Activated CD4-positive, alpha-beta T cell treated with anti-CD3 and anti-CD28 coated beads, Interleukin-2, Interleukin-4, amounts not matched to agents 100 ng/mL and 50 ng/mL, durations not matched to agents 16 hours and 8 hours (primary cell): ENCODE data around the gene SPAG6.
A peak's percentile ranks its signal among the peaks of the same experiment; 100 is the strongest.

Experiments
- DNase-seq: peaks from one replicate; pipeline ENCODE4 v3.0.0-alpha.2; 2020; ENCODE audit warnings: low spot score

Gene SPAG6

DNA sequence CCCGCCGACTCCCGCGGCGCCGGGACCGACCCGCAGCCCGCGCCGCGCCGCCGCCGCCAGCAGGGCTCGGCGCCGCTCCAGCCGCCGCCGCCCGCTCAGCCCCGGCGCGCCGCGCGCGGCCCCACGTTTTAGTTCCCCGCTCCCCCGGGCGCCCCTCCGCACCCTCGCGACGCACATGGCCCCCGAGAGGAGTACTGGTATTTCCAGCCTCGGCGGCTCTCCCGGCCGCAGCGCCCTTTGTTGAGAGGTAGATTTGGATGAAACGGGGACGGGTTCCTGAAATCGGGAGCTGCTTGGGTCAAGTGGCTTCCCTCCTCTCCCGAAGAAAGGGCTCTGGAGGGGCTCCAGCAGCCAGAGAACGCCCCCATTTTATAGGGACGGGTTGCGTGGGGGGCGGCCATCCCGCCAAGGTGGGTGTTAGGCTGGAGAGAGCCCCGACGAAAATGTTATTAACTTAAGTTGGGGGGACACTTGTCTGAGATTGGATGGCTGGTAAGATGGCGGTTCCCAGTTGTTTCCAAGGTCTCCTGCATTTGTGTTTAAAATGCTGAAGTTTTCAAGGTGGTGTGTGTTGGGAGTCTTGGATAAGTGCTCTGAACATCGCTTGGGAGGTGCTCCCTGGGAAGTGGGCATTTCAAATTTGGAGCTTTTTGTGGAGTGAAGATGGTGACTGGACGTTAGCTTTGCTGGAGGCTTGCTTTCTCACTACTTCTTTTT lies 23.2 kb upstream of the SPAG6 start:
- DNase-seq: no peak

DNA sequence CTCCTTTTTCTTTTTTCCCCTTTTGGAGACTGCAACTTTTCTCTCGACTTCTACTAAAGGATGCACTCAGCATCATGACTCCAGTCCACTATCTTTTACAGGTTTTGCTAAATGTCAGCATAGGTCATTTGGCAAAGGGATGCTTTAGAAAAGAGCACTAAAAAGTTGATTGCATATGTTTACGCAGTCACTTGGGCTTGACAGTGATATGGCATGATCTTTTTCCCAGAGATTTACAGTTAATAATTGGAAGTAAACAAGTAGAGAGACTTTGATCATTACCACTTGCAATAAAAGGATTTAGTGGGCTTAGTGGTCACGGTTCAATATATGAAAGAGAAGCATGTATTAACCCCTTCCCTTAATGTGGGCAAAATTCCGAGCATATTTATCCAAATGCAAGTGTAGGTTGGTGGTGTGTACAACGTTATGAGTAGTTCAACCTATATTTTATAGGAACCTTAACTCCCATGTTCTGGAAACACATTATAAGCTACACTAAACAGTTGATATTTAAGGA lies 22.6 kb upstream of the SPAG6 start:
- no peak for DNase-seq

DNA sequence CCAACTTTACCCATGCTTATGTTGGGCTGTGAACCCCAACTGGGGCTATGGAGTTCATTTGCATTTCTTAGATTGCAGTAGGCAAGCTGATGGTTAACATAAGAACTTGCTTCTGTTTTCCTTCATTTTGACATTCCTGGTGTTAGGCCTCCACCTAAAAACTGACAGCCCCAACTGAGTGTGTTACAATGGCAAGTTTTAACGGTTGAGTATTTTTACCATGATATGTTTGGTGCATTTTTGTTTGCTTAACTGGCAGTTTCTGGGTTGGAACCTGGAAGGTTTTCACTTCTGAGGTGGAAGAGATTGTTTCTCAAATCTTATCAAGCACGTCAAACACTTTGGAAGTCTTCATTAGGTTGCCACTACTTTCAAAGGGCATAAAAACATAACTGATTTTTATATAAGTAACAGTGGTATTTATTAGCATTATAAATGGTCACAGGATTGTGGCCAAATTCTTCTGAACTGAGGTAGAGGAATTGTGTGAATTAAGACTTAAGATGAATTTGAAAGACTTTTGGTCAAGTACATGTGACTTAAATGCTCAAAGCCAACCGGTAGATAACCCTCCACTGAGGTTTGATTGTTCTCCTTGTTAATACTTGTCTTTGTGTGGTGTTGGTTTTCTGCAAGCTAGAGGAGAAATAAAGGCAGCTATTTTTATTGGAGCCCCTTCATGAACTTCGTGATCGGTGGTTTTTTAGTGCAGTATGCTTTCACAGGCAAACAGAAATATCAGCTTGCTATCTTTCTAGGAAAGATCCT lies 21.6 kb upstream of the SPAG6 start:
- no peak for DNase-seq

DNA sequence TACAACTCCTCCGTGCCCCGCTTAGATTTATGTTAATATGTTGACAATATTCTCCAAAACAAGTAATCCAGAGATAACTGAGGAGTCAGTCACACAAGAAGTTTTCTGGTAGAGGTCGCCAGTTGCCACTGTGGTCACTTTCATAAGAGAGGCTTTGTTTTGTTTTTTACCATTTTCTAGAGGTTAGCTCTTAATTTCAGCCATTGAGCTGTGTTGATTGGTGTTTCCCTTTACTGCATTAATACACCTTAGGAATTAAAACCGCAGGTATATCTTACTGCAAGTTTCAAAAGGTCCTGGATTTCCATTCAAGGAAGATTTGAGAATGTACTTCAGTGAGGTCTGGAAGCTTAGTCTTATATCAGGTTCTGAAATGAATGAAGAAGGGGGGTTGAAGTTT lies 20.9 kb upstream of the SPAG6 start:
- DNase-seq: no peak

DNA sequence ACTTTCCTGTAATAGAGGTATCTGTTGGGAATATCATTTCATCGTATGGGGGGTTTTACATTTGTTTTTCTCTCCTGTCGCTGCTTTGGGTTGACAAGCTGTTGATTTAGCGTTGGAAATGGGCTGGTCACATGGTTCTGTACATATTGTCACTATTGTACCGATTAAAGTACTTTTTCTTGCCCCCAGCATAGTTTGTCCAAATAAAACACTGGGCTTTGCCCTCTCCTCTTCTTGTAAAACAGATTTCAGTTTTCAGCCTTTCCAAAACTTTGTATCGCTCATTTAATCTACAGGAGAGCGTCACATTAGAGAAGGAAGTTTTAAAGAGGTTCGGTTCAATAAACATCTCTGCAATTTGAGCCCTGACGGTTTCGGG lies 20.4 kb upstream of the SPAG6 start:
- no peak for DNase-seq

DNA sequence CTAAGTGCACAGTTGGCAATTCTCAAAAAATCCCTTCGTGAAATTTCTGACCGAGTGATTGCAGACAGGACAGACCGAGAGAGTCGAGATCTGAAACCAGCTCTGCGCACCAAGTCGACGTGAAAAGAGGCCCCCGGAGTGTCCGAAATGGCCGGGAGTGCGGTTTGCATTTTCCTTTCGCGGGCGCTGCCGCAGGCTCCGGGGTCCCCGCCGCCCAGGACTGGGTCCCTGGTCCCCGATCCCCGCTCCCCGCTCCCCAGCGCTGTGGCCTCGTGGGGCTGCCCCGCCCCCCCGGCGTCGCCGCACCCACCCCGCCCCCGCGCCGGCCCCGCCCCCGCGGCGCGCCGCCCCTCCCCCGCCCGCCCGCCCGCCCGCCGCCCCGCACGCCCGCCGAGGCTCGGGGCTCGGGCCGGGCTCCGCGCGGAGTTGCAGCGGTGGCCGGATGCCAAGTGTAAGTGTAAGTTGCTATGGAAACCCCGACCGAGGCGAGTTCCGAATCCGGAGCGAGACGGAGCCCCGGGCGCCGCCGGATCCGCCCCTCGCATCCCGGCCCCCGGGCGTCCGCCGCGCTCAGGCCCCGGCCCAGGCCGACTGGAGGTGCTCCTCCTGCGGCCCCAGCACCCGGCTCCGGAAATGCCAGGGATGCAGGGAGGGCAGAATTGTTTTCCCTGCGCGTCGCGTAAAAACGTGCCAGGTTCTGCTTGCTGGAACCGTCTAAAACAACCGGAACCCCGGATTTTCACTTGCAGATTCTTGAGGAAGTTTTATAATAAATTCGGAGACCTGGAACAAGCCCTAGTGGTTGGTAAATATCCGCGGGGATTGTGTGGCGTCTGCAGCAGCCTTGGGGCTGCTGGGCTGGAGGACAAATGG lies 19.8 kb upstream of the SPAG6 start:
- DNase-seq: peak; percentile 66

DNA sequence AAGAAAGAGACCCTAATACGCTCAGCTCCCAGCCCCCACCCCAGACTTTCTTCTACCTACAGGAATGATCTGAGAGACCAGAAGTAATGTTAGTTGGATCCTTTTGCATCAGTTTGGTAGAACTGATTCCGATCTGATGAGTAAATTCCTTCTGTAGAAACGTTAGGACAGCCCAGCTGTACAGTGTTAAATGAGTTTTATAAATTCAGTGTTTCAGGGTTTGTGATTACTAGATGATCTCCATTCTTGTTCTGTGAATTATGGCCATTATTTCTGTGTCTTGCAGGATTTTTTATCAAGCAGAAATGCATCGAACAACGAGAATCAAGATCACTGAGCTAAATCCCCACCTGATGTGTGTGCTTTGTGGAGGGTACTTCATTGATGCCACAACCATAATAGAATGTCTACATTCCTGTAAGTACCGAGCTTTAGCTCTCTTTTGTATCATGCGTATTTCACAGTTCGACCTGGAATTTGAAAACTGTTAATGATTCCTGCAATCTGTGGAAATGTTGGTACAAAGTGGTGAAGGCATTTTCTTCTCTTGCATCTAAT lies 19.1 kb upstream of the SPAG6 start:
- no peak for DNase-seq

DNA sequence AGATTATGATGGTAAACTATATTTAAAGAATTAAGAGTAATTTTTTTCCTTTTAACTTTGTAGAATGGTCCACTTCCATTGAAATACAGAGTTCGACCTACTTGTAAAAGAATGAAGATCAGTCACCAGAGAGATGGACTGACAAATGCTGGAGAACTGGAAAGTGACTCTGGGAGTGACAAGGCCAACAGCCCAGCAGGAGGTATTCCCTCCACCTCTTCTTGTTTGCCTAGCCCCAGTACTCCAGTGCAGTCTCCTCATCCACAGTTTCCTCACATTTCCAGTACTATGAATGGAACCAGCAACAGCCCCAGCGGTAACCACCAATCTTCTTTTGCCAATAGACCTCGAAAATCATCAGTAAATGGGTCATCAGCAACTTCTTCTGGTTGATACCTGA lies 16.1 kb upstream of the SPAG6 start:
- DNase-seq: no peak

DNA sequence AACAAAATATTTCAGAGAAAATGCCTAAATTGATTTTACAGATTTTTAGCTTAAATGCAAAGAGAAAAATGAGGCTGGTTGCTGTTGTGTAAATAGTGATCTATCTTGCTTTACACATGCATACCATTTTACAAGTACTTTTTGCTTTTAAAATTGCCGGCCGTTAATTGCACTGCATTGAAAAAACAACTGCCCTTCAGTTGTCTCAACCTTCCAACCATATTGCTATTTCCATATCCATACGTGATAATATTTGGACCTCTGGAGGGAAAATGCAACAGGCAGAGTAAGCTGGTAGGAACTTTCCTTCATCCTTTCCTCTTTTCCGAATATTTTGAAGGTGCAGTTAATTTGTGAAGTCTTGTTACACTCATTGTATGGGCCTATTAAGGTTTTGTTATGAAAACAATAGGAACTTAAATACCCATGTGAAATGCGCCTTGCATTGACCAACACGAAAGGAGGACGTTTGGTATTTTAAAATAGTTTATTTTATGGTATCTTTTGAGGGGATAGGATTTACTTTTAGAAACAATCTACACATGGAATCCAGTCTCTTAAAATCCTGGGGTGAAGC lies 13.1 kb upstream of the SPAG6 start:
- no peak for DNase-seq

DNA sequence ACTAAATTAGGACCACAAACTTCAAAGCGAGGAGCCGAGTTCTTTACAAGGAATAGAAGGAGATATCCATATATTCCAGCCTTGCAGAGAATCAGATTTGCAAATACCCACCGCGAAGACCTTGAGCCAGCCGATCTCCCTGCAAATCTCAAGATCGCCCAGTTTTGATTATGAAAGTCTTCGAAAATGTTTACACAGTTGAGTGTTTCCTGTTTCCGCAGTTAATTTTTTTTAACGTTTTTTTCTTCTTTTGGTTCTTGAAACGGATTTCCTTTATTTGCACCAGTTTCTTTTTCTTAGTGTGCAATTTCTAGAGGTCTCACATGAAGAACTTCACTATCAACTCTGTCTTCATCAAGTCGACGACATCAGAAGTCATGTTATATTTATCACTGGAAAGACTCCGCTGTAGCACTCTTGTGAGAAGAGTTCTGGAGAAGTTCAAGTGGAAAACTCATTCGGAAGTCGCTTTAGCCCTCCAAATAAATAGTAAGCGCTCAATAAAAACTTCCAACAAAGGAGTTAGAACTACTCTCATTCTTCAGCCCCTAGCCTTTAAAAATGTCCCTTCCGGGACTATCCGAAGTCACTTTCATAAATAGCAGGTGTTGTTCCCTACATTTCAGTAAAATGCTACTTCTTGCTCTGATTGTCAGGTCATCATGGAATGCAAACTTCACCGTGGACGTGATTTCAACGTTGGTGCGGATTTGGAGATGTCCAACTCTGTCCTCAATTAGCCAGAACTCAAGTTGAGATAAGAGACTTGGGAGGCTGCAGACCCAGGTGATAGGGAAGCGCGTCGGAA lies 11.9 kb upstream of the SPAG6 start:
- DNase-seq: peak; percentile 59

DNA sequence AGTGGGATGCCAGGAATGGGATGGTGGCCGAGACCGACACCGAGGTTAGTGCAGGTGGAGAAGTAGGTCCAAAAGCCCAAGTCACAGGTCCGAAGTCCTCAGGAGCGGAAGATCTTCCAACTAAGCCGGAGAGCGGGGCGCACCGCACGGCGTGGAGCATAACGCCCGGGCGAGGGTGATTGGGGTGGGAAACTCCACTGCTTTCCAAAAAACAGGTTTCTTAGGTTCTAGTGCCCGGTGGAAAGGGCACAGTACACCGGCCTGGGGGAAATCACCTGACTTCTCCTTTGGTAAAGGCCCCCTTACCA lies 11.4 kb upstream of the SPAG6 start:
- DNase-seq: no peak

DNA sequence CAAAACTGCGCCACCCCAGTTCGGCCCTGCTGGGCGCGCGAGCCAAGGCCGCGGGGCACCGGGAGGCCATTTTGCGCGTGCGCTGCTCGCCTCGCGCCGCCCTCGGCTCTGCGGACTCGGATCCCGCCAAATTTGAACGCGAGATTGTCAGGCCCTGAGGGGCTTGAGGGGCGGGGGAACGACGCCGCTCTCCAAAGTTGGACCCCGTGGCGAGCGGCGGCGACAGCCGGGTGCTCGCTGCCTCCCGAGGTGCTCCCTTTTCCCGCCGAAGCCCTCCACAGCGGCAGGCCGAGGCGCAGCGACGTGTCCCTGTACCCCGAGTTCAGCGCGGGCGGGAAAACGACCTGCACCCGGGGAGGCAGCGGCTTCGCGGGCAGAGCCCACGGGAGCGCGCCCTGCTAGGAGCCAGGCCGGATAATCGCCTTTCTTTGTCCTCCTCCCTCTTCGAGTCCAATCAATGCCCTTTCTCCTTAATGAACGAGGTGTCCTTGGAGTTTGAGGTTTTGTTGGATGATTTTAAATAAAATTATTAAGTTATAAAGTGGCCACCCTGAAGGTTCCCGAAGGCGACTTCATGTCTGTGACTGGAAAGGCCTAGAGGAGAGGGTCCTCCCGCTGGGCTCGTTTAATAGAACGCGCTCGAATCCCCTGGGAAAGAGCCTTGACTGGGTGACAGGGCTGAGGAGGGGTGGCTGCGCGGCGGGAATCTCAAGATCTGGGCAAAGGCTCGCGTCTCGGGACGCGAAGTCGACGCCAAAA lies 10.7 kb upstream of the SPAG6 start:
- no peak for DNase-seq

DNA sequence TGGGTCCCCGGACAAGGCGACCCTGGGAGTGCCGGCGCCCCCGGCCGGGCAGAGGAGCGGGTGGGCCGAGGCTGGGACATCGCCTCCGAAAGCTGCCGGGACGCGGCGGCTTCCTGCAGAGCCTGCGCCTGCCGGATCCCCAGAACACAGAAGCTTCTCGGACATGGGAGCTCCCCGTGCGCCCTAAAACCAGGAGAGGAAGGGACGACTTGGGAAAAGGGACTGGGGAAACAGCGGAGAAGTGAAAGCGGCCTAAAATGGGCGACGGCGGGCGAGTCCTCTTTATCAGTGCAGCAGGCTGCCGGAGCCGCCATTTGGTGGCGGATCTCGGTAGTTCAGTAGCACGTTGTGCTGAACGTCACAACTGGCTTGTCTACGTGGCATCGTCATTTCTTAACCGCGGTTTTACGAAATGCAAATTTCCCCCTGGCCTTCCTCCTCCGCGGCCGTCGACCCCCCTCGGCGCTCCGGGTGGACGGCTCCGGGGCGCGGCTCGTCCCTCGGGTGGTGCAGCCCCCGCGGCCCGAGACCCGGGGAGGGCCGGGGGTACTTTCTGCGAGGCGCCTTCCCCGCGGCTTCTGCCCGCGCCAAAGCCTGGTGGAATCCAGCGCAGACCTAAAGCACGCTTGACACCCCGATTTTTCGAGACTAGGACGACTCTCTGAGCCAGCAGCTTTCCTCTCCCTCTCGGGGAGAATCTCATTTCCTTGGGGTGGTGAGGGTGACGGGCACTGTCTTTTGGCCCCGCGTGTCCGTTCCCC lies 9.9 kb upstream of the SPAG6 start:
- peak; percentile 71 for DNase-seq

DNA sequence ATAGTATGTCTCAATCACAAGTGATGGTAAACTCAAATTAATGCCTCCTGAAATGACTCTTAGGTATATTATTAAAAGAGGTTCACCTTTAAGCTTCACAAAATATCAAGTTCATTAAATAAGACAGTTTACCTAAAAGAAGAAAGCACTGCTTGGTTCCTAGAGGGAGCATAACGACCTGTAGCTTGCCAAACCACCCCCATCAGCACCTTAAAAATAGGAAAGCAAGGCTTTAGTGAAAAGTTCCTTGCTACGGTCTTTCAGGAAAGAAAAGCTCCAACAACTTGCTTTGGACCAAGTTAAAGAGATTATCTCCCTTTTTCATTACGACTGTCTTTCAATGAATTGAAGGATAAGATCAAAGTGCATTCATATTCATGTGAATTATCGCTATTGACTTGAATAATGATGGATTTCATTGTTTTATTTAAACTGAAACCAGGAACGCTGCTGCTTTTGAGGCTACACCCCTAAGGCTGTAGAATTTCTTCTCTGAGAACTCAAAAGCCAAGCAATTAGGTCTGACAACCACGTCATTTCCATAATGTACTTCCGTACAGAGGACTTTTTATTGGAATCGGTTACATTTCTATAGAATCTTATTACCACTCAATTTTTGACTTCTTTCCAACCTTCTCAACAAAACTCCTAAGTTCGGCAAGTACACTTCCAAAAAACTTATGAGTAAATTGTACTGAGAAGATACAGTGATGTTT lies 7.0 kb upstream of the SPAG6 start:
- no peak for DNase-seq

DNA sequence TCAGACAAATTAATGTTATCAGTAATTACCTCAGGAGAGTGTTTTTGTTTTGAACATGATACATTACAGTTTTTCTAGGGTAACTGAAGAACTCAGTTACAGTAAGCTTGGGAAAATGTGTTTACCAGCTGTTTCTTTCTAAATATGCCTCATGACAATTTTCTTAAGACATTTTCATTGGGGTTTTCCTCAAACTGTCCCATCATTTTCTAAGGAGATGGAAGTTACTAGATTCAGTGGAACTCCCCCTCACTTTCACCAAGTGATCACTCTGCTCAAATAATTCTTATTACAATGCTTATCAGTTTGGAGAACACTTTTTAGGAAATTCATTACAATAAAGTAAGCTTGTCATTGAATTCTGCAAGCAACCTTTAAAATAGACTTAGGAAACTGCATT lies 6.4 kb upstream of the SPAG6 start:
- no peak for DNase-seq

DNA sequence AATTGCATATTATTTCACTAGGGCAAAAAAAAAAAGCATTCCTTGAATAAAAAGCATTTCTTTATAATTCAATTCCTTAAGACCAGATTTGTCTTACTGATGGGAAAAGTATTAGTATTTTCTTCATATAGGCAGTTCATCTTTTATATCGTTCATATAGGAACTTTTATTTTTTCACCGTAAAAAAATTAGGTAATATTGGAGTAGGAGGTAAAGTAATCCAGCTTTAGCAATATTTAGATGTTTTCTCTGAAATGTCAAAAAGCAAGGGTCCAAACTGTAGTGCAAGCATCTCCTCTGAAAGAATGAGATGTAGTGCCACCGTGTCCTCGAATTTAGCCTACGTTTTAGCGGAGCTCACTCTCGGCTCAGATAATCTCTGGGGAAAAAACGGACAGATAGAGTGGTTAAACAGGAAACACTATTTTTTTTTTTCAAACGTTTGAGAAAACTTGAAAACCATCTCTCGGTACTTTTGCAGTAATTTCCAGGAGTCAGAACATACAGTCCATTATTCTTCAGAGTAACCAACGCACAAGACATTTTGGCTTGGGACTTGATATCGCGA lies 5.5 kb upstream of the SPAG6 start:
- DNase-seq: no peak

DNA sequence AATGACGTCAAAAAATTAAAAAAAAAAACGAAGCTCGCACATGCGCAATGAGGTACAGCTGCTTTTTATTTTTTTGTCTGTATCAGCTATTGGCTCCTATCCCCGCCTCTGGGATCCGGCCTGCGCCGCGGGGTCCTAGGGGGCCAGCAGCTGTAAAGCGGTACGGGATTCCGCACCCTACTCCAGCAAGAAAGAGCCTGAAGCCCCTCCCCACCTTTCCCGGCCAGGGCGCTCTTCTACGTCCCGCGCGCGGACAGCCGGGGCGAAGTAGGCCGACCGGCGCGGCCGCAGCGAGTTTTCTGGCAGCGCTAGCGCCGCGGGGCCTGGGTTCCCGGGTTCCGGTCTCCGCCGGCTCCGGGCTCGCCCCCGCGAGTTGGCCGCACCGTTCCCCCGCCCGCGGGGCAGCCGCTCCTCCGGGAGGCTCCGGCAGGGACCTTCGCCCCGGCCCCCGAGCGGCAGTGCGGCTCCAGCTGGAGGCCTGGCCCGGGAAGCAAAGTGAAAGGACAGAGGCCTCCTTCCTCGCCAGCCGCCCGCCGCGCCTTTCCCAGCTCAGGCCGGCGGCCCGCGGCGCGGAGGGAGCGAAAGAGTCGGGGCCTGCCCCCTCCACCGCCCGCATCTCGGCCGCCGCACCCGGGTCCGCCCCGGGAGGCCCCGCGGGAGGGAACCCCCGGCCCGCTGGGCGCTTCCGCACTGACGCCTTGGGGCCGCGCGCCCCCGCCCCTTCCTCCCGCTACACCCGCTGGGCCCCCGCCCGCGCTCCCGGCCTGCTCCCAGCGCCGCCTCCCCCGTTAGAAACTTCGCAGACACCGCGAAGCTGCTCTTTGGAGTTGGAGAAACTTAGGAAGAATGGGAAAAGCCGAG lies 4.7 kb upstream of the SPAG6 start:
- DNase-seq: peak; percentile 57
